ENCODE data around the gene ZBTB16.

Gene ZBTB16

DNA sequence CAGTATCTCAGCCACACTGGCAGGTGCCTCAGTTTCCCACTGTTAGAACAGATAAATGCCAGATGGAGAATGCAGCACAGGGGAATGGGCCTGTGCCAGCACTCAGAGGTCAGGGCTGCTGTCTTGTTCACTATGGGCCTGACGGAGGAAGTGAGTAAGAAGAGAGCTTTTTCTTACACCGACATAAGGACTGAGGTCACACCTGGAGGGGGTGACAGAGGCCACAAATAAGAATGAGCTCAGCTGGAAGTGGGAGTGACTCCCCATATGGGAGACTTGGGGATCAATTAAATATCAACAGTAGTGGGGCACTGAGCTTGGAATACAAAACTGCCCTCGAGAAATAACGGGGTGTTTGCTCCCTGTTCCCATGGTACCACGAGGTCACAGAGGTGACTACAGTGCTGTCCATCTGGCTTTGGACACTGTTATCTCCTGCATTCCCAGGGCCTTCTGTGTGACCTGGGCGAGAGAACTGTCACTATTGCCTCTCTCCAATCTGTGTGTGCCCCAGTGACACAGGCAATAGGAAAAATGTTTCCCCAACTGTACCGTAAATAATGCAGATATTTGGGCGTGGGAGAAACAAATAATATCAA, 142.6 kb downstream of the ZBTB16 start:
- FAIRE-seq = no peak
- no peak for DNase-seq (ENCODE audit: low spot score)

DNA sequence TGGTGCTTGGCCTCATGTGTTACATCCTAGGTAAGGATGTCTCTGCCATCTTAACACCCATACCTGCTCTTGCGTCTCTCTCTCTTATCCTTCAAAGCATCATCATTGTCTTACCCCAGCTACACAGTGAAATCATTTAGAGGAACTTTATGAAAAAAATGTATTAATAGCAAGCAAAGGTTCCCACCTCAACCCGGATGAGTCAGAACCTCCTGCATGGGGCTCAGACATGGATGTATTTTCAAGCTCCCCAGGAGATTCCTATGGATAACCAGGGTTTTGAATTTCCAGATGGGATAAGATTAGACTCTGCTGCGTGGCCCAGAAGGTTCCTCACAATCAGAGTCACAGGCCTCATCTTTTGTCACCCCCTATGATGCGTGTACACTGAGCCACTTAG, 147.6 kb downstream of the ZBTB16 start:
- DNase-seq (ENCODE audit: low spot score) (no peak), FAIRE-seq (no peak)

- FAIRE-seq (no peak), DNase-seq (ENCODE audit: low spot score) (no peak)
Observed at GRCh38 chr11:114208377-114208776, 148.9 kb downstream of the ZBTB16 start.

GRCh38 chr11:114209343-114209742, 149.8 kb downstream of the ZBTB16 start:
- FAIRE-seq (no peak), DNase-seq (ENCODE audit: low spot score) (no peak)

GRCh38 chr11:114209904-114210303, 150.4 kb downstream of the ZBTB16 start:
- FAIRE-seq = peak; percentile 37
- DNase-seq (ENCODE audit: low spot score) = no peak

DNA sequence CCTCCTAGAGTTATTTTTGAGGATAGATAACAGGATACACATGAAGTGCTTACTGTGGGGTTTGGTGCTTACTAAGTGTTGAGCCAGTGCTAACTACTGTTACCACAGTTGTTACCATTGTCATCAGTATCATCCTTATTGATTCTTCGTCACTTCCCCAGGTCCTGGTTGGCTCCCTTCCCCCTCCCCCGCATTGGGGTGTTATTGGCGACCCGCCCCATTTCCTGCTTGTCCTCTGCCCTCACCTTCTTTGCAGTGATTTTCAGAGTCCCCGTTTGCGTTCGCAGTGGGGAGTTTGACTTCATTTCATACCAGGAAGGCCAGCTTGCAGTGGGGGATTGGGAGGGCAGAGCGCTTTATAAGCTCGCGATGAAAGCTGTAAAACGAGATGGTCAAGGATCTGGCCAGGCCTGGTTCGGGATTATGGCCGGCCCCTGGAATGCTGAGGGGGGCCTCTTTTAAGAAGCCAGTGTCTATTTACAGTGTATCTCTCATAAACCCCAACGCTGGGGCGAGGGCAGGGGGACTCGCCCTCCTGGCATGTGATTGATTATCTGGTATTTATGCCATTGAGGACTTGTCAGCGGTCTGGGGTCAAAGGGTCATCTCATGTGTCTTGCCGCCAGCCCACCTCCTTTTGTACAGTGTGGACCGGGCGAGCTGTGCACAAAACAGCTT, 152.1 kb downstream of the ZBTB16 start:
- DNase-seq (ENCODE audit: low spot score) (no peak), FAIRE-seq (no peak)

GRCh38 chr11:114213622-114214021, 154.1 kb downstream of the ZBTB16 start:
- no peak for DNase-seq (ENCODE audit: low spot score)
- FAIRE-seq = no peak

GRCh38 chr11:114215428-114215827, 155.9 kb downstream of the ZBTB16 start:
- peak; percentile 5 for FAIRE-seq
- DNase-seq (ENCODE audit: low spot score) = no peak

DNA sequence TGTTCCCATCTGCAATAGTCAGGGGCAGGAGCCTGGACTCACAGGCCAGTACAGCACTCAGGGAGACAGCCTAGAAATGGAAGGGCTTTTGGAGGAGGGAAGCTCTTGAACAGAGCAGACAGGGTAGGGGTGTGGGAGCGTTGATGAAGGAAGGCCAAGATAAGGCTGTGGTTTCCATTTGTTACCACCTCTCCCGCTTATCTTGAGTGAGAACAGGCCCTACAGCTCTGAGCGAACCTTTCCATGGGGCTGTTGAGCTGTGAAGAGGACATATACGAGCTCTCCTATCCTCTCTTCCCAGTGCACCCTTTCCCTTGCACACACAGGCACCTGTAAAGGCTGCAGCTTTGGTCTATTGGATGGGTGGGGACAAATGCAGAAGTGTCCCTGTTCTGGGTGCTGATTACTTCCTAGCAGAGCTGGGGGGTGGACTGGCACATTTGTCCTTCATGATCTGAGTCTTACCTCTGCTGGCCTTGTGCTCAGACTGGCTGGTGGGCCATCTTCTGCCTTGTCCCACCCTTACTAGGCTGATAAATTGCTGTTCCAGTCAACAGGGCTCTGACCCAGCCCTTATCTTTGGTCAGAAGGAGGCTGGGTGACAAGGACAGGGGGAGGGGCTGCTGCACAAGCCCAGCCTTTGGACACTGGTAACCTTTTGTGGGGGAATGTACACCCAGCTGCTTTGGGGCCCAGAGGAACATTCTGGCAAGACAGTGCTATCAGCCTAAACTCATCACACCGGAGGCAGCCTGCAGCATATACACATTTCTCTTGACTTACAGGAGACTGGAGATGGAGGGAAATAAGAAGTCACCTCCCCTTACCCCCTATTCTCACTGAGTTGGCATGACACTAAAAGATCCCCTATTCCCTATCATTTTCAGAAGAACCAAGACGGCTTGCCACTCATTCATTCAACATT, 156.6 kb downstream of the ZBTB16 start:
- DNase-seq (ENCODE audit: low spot score) (no peak), FAIRE-seq (no peak)

GRCh38 chr11:114216796-114217180, 157.3 kb downstream of the ZBTB16 start:
- FAIRE-seq (no peak), DNase-seq (ENCODE audit: low spot score) (no peak)

DNA sequence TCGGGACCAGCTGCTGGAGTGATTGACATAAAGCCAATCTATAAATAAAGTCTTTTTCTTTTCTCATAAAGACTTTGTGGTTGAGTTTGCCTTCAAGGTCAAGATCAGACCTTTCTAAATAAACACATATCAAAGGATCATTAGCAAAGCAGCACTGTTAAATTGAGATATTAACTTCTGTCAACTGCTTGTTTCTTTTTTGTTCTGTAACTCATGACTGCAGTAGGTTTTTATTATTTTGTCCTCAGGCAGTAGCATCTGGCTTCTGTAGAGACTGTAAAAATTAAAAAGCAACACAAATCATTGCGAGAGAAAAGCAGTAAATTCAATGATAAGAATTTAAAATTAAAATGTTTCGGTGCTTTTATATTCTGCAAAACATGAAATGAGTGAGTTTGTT, 159.0 kb downstream of the ZBTB16 start:
- FAIRE-seq (no peak), DNase-seq (ENCODE audit: low spot score) (no peak)

GRCh38 chr11:114219559-114220349, 160.2 kb downstream of the ZBTB16 start:
- DNase-seq (ENCODE audit: low spot score) (no peak), FAIRE-seq (no peak)

DNA sequence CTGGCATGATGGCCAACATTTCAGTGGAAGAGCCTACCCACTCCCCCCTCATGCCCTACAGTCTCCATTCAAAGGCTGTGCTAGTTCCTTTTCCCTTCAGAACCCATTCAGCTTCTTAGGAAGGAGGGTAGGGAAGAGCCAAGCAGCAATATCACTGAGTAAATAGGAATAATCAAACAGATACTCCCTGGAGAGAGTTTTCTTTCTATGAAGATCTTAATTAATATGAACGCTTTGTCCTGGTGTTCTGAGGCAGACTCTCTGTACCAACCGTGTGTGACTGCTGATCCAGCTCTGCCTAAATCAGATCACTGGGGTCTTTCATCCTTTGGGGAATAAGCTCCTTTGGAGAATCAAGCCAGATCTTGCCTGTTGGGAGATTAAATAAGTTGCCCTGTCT, 161.5 kb downstream of the ZBTB16 start:
- DNase-seq (ENCODE audit: low spot score) (no peak), FAIRE-seq (no peak)

DNA sequence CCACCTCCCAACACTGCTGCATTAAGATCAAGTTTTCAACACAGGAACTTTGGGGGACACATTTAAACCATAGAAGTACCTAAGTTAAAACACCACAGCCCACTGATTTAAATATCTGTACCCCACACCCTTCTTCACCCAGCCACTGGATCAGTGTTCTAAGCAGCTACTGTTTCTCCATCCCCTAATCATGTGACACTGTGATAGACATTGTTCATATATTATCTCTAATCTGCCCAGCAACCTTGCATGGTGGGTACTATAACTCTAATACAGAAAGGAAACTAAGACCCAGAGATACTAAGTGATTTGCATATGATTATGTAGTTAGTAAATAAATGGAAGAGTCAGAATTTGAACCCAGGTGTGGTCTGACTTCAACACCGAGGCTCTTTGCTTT, 166.2 kb downstream of the ZBTB16 start:
- FAIRE-seq (no peak), DNase-seq (ENCODE audit: low spot score) (no peak)

DNA sequence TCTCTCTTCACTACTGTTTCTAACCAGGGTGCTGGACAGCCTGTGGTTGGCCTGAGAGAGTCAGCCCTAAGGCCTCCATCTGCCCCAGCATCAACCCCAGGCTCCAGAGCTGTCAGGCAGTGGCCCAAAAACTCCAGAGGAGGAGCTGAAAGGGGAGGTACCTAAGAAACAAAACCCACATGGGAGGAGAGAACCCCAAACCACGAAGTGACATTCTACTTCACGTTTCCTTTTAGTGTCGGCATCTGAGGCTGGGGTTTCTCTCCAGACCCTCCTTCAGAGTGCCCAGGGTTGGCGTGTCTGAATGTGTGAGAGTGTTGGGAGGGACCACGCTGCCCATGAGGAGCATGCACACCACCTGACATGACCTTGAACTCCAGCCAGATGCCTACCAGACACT, 166.8 kb downstream of the ZBTB16 start:
- FAIRE-seq (no peak), DNase-seq (ENCODE audit: low spot score) (no peak)

- FAIRE-seq (no peak), DNase-seq (ENCODE audit: low spot score) (no peak)
Observed at GRCh38 chr11:114228435-114229411, 169.2 kb downstream of the ZBTB16 start.

DNA sequence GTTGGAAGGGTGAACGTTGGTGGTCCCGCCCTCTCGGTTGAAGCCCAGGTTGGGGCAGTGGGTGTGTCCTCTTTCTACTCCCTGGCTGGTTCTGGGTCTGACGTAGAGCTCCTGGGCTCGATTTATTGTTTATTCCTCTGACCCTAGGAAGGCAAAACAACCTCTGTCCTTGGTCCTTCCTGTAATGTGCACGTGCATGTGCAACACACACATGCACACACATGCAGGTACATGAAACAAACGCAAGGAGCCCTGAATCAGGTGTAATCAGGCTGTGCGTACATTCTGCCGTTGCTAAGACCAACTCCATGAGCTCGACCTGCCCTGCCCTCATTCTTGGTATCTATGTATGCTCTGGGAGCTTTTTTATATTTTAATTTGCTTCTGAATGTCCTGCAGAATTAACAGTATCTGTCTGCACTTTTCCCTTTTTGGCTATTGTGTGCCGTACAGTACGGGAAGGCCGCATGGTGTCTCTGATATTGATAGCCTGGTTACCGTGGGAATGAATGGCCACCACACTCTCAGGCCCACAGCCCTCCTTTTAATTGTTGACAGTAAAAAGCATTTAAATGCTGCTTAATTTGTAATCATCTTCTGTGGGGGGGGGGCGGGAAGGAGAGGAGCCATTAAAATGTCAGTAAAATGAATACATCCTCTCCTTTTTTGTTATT, 170.7 kb downstream of the ZBTB16 start:
- DNase-seq (ENCODE audit: low spot score) = no peak
- no peak for FAIRE-seq

DNA sequence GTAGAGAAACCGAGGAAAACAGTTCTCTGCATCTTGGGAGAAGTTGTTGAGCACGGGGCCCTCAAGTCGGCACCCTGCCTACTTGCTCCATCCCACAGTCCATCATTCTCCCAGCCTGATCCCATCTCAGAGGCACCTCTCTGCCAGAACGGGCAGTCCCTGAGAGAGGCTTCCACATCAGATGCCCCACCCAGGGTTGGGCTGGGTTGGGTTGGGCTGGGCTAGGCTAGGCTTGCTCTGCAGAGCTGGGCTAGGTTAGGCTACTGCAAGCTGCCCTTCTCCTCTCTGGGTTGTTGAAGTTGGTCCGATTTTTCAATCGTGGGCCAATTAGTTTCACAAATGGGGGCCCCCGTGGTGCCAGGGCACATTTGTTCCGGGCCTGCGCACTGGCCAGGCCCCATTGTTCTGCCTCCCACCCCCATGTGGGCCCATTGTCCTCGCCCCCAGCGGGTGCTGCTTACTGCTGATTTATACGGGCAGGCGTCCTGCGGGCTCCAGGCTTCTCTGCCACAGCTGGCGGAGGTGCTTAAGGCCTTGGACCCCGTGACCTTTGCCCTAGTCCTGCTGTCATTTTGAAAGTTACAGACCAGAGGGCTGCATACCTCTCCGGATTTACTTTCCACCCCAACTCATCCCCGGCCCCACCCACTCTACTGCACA, 173.0 kb downstream of the ZBTB16 start:
- FAIRE-seq (no peak), DNase-seq (ENCODE audit: low spot score) (no peak)

- no peak for FAIRE-seq
- DNase-seq (ENCODE audit: low spot score) = no peak
Observed at GRCh38 chr11:114233755-114234154, 174.2 kb downstream of the ZBTB16 start.

Measured in urothelium cell line (cell line).